ENCODE data around the gene SIX5. TPM values are rescaled to one million over a fixed set of nuclear protein-coding genes. Genes with fewer than 3 reads are reported as not detected.

Gene SIX5
- total and polyA plus RNA-seq, 9 of the 15 experiments (the other 6 are each of a cell fraction or from before 2014, with no cell fraction given) = 1.4 to 17.2 (median 7.4) TPM; not detected in 2

- TF ChIP-seq ZNF395 (CRISPR knock-in tag; IDR thresholded peaks at IDR 0.05) (no peak), CTCFL (IDR thresholded peaks at IDR 0.05; ENCODE audit: borderline replicate concordance, insufficient read depth, low read depth, low read length, poor library complexity, severe bottlenecking) (peak; percentile 87), HIVEP1 (CRISPR knock-in tag; IDR thresholded peaks at IDR 0.05) (no peak), ZNF77 (CRISPR knock-in tag; IDR thresholded peaks at IDR 0.05) (no peak), ZNF592 (IDR thresholded peaks at IDR 0.05) (peak; percentile 28; the same call in 1 of the 2 replicates), NR2C1 (IDR thresholded peaks at IDR 0.05) (0 out of 2 replicates have a peak, but pooled peaks have one; percentile 28), NR2C1 (tag; IDR thresholded peaks at IDR 0.05) (no peak), SNIP1 (IDR thresholded peaks at IDR 0.05; ENCODE audit: low read depth) (no peak), SPI1 (IDR thresholded peaks at IDR 0.05; ENCODE audit: borderline replicate concordance, low read depth, low read length) (no peak), GABPB1 (CRISPR knock-in tag; IDR thresholded peaks at IDR 0.05) (peak; percentile 44; the same call in 1 of the 2 replicates), TBP (optimal IDR thresholded peaks at IDR 0.05; ENCODE audit: low read depth, low read length) (peak; percentile 24), MEIS2 (IDR thresholded peaks at IDR 0.05; ENCODE audit: partially characterized antibody) (no peak)
- TF ChIP-seq, protein P1, sequence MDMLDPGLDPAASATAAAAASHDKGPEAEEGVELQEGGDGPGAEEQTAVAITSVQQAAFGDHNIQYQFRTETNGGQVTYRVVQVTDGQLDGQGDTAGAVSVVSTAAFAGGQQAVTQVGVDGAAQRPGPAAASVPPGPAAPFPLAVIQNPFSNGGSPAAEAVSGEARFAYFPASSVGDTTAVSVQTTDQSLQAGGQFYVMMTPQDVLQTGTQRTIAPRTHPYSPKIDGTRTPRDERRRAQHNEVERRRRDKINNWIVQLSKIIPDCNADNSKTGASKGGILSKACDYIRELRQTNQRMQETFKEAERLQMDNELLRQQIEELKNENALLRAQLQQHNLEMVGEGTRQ (CRISPR knock-in tag; IDR thresholded peaks at IDR 0.05) = peak; percentile 76
- TF ChIP-seq, protein P2, sequence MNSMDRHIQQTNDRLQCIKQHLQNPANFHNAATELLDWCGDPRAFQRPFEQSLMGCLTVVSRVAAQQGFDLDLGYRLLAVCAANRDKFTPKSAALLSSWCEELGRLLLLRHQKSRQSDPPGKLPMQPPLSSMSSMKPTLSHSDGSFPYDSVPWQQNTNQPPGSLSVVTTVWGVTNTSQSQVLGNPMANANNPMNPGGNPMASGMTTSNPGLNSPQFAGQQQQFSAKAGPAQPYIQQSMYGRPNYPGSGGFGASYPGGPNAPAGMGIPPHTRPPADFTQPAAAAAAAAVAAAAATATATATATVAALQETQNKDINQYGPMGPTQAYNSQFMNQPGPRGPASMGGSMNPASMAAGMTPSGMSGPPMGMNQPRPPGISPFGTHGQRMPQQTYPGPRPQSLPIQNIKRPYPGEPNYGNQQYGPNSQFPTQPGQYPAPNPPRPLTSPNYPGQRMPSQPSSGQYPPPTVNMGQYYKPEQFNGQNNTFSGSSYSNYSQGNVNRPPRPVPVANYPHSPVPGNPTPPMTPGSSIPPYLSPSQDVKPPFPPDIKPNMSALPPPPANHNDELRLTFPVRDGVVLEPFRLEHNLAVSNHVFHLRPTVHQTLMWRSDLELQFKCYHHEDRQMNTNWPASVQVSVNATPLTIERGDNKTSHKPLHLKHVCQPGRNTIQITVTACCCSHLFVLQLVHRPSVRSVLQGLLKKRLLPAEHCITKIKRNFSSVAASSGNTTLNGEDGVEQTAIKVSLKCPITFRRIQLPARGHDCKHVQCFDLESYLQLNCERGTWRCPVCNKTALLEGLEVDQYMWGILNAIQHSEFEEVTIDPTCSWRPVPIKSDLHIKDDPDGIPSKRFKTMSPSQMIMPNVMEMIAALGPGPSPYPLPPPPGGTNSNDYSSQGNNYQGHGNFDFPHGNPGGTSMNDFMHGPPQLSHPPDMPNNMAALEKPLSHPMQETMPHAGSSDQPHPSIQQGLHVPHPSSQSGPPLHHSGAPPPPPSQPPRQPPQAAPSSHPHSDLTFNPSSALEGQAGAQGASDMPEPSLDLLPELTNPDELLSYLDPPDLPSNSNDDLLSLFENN (IDR thresholded peaks at IDR 0.05; ENCODE audit: low read depth in 2 of 2, low read length in 2 of 2) = no peak
These were observed 48.1 kb upstream of the SIX5 start (continued) for GRCh38 chr19:45817010-45817724.
